Stomach (tissue), 4 donors: ENCODE measurements around the gene FAM89B.

Experiments used
- POLR2A ChIP-seq, 4 donors: fragments of 450-650 bp; IDR thresholded peaks; one replicate each; pipeline ENCODE4 v1.6.1; 2016; ENCODE audit warnings: antibody characterized with exemption in 4 of 4, control low read depth in 2 of 4, mild to moderate bottlenecking in 1 of 4, moderate library complexity in 1 of 4
- POLR2AphosphoS5 ChIP-seq, 3 donors: sonication (generic); formaldehyde crosslinking; IDR thresholded peaks; one replicate each; pipeline ENCODE4 v1.6.1; 2016; ENCODE audit warnings: antibody characterized with exemption in 3 of 3
- TF ChIP-seq, protein P1 (sequence below), 7 experiments: fragments of 450-650 bp in 4 of 7; fragments of 200-600 bp in 3 of 7; sonication (generic) in 3 of 7; IDR thresholded peaks; one replicate each; pipeline ENCODE4 v1.5.1; 2016 to 2019; ENCODE audit warnings: antibody characterized with exemption in 7 of 7, control low read depth in 2 of 7, mild to moderate bottlenecking in 1 of 7

GRCh38 chr11:65622011-65622410 lies 49.7 kb downstream of the FAM89B start:
- TF ChIP-seq, protein P1, sequence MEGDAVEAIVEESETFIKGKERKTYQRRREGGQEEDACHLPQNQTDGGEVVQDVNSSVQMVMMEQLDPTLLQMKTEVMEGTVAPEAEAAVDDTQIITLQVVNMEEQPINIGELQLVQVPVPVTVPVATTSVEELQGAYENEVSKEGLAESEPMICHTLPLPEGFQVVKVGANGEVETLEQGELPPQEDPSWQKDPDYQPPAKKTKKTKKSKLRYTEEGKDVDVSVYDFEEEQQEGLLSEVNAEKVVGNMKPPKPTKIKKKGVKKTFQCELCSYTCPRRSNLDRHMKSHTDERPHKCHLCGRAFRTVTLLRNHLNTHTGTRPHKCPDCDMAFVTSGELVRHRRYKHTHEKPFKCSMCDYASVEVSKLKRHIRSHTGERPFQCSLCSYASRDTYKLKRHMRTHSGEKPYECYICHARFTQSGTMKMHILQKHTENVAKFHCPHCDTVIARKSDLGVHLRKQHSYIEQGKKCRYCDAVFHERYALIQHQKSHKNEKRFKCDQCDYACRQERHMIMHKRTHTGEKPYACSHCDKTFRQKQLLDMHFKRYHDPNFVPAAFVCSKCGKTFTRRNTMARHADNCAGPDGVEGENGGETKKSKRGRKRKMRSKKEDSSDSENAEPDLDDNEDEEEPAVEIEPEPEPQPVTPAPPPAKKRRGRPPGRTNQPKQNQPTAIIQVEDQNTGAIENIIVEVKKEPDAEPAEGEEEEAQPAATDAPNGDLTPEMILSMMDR (IDR thresholded peaks at IDR 0.05): no peak
- no peak for TF ChIP-seq POLR2AphosphoS5 (IDR thresholded peaks at IDR 0.05)
- no peak for TF ChIP-seq POLR2A (IDR thresholded peaks at IDR 0.05)
